PFSK-1 (cell line): Measurements from ENCODE around the gene RIOK3.

Experiments
- POLR2AphosphoS5 ChIP-seq: IDR thresholded peaks from 2 replicates; pipeline ENCODE4 v1.6.1; 2012; ENCODE audit warnings: low read depth, mild to moderate bottlenecking, control low read depth, low read length, moderate library complexity
- REST ChIP-seq, 2 experiments: IDR thresholded peaks; 2 replicates each; pipeline versions ENCODE4 v1.6.1 to v1.8.0; 2011 to 2012; ENCODE audit warnings: low read depth in 2 of 2, low read length in 2 of 2, control low read depth in 1 of 2, inconsistent platforms in 1 of 2, mild to moderate bottlenecking in 1 of 2, moderate library complexity in 1 of 2; ENCODE audit not compliant: insufficient read depth in 1 of 2

GRCh38 chr18:23506393-23506792 lies 53.3 kb downstream of the RIOK3 start:
- TF ChIP-seq POLR2AphosphoS5 = no peak
- TF ChIP-seq REST (IDR thresholded peaks at IDR 0.05; ENCODE audit: insufficient read depth in 1 of 2, low read depth in 2 of 2, low read length in 2 of 2) = no peak
